NCI-H524 (cell line): ENCODE measurements around the gene WWC1.

Experiments
- DNase-seq, 2 experiments: peaks; one replicate each; lab custom pipeline; 2025; lab: John Stamatoyannopoulos, UW

The WWC1 gene

GRCh38 chr5:168291342-168291963 is at the start of gene WWC1:
Gene WWC1, plus strand, starts transcription at chr5:168291645. Its CDS starts 508 bp downstream, at chr5:168292153.
- peak; percentile 35 to 73 for DNase-seq

DNA sequence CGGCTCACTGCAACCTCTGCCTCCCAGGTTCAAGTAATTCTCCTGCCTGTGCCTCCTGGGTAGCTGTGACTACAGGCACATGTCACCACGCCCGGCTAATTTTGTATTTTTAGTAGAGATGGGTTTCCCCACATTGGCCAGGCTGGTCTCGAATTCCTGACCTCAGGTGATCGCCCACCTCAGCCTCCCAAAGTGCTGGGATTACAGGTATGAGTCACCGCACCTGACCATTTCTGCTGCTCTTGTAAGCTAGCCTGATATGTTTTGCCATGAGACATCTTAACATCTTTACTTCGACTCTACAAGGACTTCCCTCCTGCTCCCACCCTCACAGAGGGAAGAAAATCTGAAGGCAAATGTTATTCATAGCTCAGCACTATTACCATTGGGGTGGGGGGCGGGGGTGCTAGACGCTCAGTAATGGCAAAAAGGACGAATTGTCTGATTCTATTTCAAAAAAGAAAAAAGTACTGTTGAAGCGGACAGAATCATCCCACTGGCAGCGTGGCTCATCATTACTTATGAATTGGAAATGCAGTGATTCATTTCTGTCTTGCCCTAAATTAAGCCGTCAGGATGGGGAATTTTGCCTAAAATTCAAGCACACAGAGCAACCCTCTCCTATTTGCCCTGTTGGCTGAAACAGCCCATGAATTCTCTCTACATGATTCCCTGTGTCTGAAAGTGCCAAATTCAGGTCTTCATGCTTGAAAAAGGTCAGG is 46.4 kb upstream of the WWC1 start:
- no peak for DNase-seq

DNA sequence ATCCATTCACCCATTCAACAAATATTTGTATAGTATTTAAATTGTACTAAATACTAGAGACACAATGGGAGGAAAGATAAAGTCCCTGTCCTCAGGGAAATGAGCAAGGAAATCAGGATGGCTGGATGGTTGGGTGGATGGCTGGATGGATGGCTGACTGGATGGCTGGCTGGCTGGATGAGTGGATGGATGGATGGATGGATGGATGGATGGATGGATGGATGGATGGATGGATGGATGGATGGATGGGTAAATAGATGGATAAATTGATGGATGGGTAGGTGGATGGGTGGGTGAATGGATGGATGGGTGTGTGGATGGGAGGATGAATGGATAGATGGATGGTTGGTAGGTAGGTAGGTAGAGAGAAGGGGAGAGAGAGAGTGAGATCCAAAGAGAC is 41.5 kb upstream of the WWC1 start:
- DNase-seq = no peak

GRCh38 chr5:168251259-168251658 is 40.2 kb upstream of the WWC1 start:
- no peak for DNase-seq

DNA sequence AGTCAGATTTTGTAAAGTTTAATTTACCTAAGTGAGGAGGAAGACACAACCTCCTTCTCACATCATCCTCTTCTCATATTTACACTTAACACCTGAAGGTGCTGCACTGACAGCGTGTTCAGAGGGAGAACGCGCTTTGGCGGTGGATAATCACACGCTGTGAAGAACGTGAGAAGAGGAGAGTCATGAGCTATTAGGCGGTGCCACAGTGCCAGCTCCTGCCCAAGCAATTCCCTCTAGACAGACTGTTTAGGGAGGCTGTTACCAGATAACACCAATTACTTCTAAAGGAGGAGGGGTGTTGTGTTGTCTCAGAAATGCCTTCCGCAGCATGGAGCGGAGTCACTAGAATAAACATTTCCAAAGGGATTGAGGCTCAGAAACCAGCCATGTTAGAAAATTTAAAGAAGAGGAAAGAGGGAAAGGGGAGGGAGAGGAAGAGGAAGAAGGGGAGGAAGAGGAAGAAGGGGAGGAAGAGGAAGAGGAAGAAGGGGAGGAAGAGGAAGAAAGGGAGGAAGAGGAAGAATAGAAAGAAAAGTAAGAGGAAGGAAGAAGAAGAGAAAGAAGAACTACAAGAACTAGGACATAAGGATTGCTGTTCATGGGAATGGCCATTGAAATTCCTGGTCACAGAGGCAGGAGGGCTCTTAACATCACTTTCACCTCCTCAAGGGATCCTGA is 37.3 kb upstream of the WWC1 start:
- DNase-seq = no peak

GRCh38 chr5:168260353-168261226 is 30.9 kb upstream of the WWC1 start:
- DNase-seq = no peak

DNA sequence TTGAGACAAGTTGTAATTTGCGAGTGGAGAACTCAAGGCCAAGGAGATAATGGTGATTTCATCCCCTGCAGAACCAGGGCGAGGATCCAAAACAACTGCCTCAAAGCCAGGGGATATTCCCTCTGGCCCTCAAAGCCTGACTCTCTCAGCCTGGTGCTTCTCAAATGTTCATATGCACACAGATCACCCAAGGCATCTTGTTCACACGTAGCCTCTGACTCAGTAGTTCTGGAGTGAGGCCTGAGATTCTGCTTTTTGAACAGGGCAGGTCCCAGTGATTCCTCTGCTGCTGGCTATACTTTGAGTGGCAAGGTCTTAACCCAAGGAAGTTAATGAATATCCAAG is 30.2 kb upstream of the WWC1 start:
- DNase-seq = no peak

DNA sequence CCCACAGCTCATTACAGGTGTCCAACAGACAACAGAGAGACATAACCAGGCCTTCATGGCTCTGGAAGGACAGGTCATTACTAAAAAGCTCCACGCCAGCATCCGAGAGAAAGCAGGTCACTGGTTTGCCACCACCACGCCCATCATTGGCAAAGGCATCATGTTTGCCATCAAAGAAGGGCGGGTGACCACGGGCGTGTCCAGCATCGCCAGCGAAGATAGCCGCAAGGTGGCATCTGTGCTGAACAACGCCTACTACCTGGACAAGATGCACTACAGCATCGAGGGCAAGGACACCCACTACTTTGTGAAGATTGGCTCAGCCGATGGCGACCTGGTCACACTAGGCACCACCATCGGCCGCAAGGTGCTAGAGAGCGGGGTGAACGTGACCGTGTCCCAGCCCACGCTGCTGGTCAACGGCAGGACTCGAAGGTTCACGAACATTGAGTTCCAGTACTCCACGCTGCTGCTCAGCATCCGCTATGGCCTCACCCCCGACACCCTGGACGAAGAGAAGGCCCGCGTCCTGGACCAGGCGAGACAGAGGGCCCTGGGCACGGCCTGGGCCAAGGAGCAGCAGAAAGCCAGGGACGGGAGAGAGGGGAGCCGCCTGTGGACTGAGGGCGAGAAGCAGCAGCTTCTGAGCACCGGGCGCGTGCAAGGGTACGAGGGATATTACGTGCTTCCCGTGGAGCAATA is 29.3 kb upstream of the WWC1 start:
- no peak for DNase-seq

DNA sequence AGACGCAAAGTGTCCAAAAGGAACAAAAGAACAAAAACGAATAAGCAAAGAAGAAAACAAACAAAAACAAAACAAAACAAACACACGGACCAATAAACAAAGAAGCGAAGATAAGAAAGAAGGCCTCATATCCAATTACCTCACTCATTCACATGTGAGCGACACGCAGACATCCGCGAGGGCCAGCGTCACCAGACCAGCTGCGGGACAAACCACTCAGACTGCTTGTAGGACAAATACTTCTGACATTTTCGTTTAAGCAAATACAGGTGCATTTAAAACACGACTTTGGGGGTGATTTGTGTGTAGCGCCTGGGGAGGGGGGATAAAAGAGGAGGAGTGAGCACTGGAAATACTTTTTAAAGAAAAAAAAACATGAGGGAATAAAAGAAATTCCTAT is 28.3 kb upstream of the WWC1 start:
- no peak for DNase-seq

GRCh38 chr5:168266016-168266415 is 25.4 kb upstream of the WWC1 start:
- peak in 1 of 2 experiments; percentile 31 for DNase-seq

GRCh38 chr5:168268949-168269936 is 22.2 kb upstream of the WWC1 start:
- peak; percentile 88 to 95 for DNase-seq

DNA sequence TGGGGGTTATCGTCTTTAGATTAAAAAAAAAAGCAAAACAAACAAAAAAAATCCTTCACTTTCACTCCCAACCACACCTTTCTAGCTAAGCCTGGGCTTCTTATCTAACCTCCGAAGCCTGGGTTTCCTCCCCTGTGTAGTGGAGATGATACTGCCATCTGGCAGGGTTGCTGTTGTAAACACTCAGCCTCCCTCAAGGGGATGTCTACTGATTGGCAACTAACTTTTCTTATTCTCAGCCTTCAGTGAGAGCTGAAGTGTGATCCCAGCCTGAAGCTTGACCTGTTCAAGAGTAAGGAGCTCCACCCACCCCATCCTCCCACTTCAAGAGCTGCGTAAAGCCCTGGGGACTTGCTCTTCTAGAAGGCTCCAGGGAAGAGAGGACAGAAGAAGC is 21.5 kb upstream of the WWC1 start:
- peak; percentile 88 to 96 for DNase-seq

DNA sequence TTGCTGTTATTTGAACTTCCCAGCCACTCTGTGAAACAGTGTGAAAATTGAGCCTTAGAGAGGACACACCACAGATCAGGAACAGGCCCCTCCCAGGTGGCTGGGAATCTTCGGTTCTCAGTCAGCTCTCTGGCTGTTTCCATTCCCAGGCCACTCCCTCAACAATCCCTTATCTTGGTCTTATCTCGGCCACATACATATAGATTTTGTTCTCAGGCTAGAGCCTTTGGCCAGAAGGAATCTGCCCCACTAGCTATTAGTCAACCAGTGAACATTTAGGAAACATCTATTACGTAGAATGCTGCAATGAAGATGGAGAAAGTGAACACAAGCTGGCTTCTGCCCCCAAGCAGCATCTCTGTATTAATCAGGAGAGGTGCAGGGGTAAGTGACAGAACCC is 21.0 kb upstream of the WWC1 start:
- no peak for DNase-seq

DNA sequence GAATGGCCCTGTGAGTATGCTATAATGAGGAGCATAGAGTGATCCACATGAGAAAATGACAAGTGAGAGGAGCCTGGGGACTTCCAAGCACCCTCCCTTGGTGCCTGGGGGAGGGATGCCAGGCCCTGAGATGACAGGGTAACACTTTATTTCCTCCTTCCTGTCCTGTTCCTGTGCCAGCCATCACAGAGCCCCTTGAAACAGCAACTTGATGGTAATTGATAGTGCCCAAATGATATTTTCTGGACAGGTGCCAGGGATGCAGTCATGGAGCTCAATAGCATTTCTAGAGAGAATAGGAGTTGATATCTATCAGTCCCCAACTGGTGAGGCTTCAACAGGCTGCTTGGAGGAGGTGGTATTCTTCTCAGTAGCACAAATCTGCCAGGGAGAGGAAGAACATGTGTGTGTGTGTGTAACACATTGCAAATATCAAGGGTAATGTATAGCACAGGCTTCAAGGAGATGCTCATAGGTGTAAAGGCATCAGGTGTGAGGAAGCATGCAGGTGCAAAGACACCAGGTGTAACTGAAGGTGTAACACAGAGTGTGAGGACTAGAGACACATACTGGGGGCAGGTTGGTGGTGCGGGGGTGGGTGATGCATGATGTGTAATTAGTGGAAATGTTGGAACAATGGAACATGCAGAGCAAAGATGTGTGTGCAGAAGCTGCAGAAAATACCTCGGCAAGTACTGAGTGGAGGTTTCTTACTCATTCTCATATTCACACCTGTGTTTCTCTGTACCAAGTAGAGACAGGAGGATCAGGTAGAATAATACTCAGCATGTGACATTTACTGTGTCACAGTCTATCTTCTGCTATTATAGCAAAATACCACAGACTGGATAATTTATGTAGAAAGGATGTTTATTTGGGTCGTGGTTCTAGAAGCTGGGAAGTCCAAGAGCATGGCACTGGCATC is 18.1 kb upstream of the WWC1 start:
- DNase-seq = peak in 1 of 2 experiments; percentile 31

GRCh38 chr5:168274406-168274805 is 17.0 kb upstream of the WWC1 start:
- no peak for DNase-seq

DNA sequence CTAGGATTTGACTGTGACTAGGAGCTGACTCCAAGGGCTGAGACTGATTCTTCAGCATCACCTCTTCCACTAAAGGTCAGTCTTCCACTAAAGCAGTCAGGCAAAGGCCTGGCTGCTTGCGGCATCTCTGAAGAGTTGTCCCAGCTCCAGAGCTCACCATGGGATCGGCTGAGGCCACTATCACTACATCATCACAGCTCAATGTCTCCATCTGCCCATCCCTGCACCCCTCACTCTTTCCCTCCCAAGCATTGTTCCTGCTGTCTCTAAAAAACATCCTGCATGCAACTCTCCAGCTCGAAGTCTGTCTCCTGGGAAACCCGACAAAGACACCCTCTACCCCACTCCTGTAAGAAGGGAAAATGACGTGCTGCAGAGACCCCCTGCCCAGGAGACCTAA is 15.5 kb upstream of the WWC1 start:
- no peak for DNase-seq

GRCh38 chr5:168282120-168282519 is 9.3 kb upstream of the WWC1 start:
- peak in 1 of 2 experiments; percentile 34 for DNase-seq

- DNase-seq = no peak
These were observed 6.6 kb upstream of the WWC1 start for GRCh38 chr5:168284809-168285208.

GRCh38 chr5:168285696-168286095 is 5.7 kb upstream of the WWC1 start:
- no peak for DNase-seq
